ENCODE measurements around the gene CENPH.
"Not testable (repeated sequence)": the region's sequence is repeated elsewhere in the genome, so short reads cannot be mapped to it uniquely, and the experiment has no call there.

The CENPH gene

GRCh38 chr5:69189162-69190086, at the start of gene CENPH:
Gene CENPH, plus strand, starts transcription at chr5:69189583. Its CDS starts 52 bp downstream, at chr5:69189635.
- DNase-seq (ENCODE audit: low read depth) = peak; percentile 93
- no peak for TF ChIP-seq CTCF (conservative IDR thresholded peaks at IDR 0.05; ENCODE audit: low read depth, low read length)

GRCh38 chr5:69140239-69140638, 49.1 kb upstream of the CENPH start:
- H3K4me3 ChIP-seq (ENCODE audit: low read depth, low read length); DNase-seq (ENCODE audit: low read depth): not testable (repeated sequence)

More at GRCh38 chr5:69189162-69190086, at the start of gene CENPH:
- H3K4me3 ChIP-seq (ENCODE audit: low read depth, low read length) = peak within 1 kb of the TSS; percentile 75

GRCh38 chr5:69140827-69141226, 48.6 kb upstream of the CENPH start:
- TF ChIP-seq CTCF (conservative IDR thresholded peaks at IDR 0.05; ENCODE audit: low read depth, low read length) = no peak
- no peak for DNase-seq (ENCODE audit: low read depth)
- H3K4me3 ChIP-seq (ENCODE audit: low read depth, low read length) = no peak overlapping the region

- DNase-seq (ENCODE audit: low read depth); H3K4me3 ChIP-seq (ENCODE audit: low read depth, low read length): not testable (repeated sequence)
These were observed 40.8 kb upstream of the CENPH start for GRCh38 chr5:69148576-69148975.

- H3K4me3 ChIP-seq (ENCODE audit: low read depth, low read length) = no peak overlapping the region
- TF ChIP-seq CTCF (conservative IDR thresholded peaks at IDR 0.05; ENCODE audit: low read depth, low read length) = no peak
- DNase-seq (ENCODE audit: low read depth) = no peak
These were observed 40.3 kb upstream of the CENPH start for GRCh38 chr5:69148981-69149675.

GRCh38 chr5:69149676-69150010, 39.7 kb upstream of the CENPH start:
- DNase-seq (ENCODE audit: low read depth) = no peak
- no peak overlapping the region for H3K4me3 ChIP-seq (ENCODE audit: low read depth, low read length)
- TF ChIP-seq CTCF (conservative IDR thresholded peaks at IDR 0.05; ENCODE audit: low read depth, low read length) = no peak

- DNase-seq (ENCODE audit: low read depth) = no peak
- TF ChIP-seq CTCF (conservative IDR thresholded peaks at IDR 0.05; ENCODE audit: low read depth, low read length) = no peak
These were observed 36.7 kb upstream of the CENPH start for GRCh38 chr5:69152731-69153130.

GRCh38 chr5:69156456-69156855, 32.9 kb upstream of the CENPH start:
- TF ChIP-seq CTCF (conservative IDR thresholded peaks at IDR 0.05; ENCODE audit: low read depth, low read length) = no peak
- no peak for DNase-seq (ENCODE audit: low read depth)

More at GRCh38 chr5:69152731-69153130, 36.7 kb upstream of the CENPH start:
- no peak overlapping the region for H3K4me3 ChIP-seq (ENCODE audit: low read depth, low read length)

More at GRCh38 chr5:69156456-69156855, 32.9 kb upstream of the CENPH start:
- no peak overlapping the region for H3K4me3 ChIP-seq (ENCODE audit: low read depth, low read length)
